Common myeloid progenitor, CD34-positive (primary cell): ENCODE results near the gene TXNRD2.

Source experiments
- CTCF ChIA-PET: fragments of 350-600 bp; sonication (Branson Sonifier 250); formaldehyde crosslinking; loops from one replicate; lab custom pipeline; 2021; ENCODE audit warnings: antibody characterized with exemption; lab: Charles Lee
- POLR2A ChIA-PET: fragments of 350-600 bp; sonication (Branson Sonifier 250); formaldehyde crosslinking; loops from one replicate; lab custom pipeline; 2021; ENCODE audit warnings: antibody characterized with exemption; lab: Charles Lee
- DNase-seq, 3 donors: peaks; one replicate each; pipeline versions ENCODE4 v3.0.0 to v3.0.0-alpha.2; 2013
- H3K27ac ChIP-seq, 2 experiments: 1 replicate in 1 of 2; 2 replicates in 1 of 2; pipeline ENCODE4 v1.7.0; 2013; ENCODE audit warnings: inconsistent platforms in 2 of 2, low read length in 2 of 2, mild to moderate bottlenecking in 2 of 2, low read depth in 1 of 2, moderate library complexity in 1 of 2; ENCODE audit not compliant: severe bottlenecking in 2 of 2, insufficient read depth in 1 of 2, poor library complexity in 1 of 2
- H3K27me3 ChIP-seq, 5 experiments: replicated peaks in 2 of 5; 1 replicate in 3 of 5; 2 replicates in 2 of 5; pipeline versions ENCODE4 v1.6.1 to v1.7.0; 2013; ENCODE audit warnings: low read length in 4 of 5, mild to moderate bottlenecking in 2 of 5, moderate library complexity in 2 of 5, inconsistent platforms in 1 of 5; ENCODE audit not compliant: insufficient read depth in 5 of 5, control insufficient read depth in 4 of 5
- H3K36me3 ChIP-seq, 4 experiments: 1 replicate in 2 of 4; 2 replicates in 2 of 4; pipeline versions ENCODE4 v1.6.1 to v1.7.0; 2013; ENCODE audit warnings: low read length in 3 of 4, control low read depth in 1 of 4, mild to moderate bottlenecking in 1 of 4; ENCODE audit not compliant: control insufficient read depth in 4 of 4, insufficient read depth in 4 of 4
- H3K4me1 ChIP-seq, 4 experiments: 1 replicate in 3 of 4; 2 replicates in 1 of 4; pipeline versions ENCODE4 v1.6.1 to v1.7.1; 2013; ENCODE audit warnings: low read length in 3 of 4, mild to moderate bottlenecking in 3 of 4, control low read depth in 1 of 4, inconsistent platforms in 1 of 4, moderate library complexity in 1 of 4; ENCODE audit not compliant: control insufficient read depth in 4 of 4, insufficient read depth in 4 of 4; ENCODE audit errors: control extremely low read depth in 1 of 4
- H3K4me3 ChIP-seq, 7 experiments: 1 replicate in 4 of 7; 2 replicates in 3 of 7; pipeline versions ENCODE4 v1.5.1 to v1.7.0; 2013; ENCODE audit warnings: mild to moderate bottlenecking in 7 of 7, low read length in 6 of 7, moderate library complexity in 6 of 7, inconsistent platforms in 2 of 7, low read depth in 2 of 7, control low read depth in 1 of 7; ENCODE audit not compliant: insufficient read depth in 4 of 7, control insufficient read depth in 1 of 7; ENCODE audit errors: extremely low read depth in 1 of 7
- H3K9me3 ChIP-seq, 5 experiments: 1 replicate in 4 of 5; 2 replicates in 1 of 5; pipeline versions ENCODE4 v1.6.1 to v1.7.1; 2013; ENCODE audit warnings: low read length in 4 of 5, mild to moderate bottlenecking in 2 of 5, inconsistent platforms in 1 of 5, low read depth in 1 of 5, moderate library complexity in 1 of 5; ENCODE audit not compliant: control insufficient read depth in 4 of 5, insufficient read depth in 2 of 5; ENCODE audit errors: control extremely low read depth in 1 of 5
- WGBS: methylation state at CpG from one replicate; pipeline ENCODE4 v1.1.5; 2013; ENCODE audit not compliant: insufficient coverage; 5-methylcytosine and 5-hydroxymethylcytosine counted together

Gene TXNRD2

GRCh38 chr22:19841641-19842392 is 99.8 kb downstream of the TXNRD2 start:
- H3K27me3 ChIP-seq: no peaks in the 10 kb centered on the region
- H3K4me1 ChIP-seq: peaks cover 0 to 23% (median 21%) of the 10 kb centered on the region in 4 experiments
- peaks cover 0 to 1% (median under 1%) of the 10 kb centered on the region in 4 experiments for H3K36me3 ChIP-seq
- no peaks in the 10 kb centered on the region for H3K9me3 ChIP-seq
- no peak overlapping the region for H3K27ac ChIP-seq
- WGBS: 91% methylated on average over 8 of the region's 8 CpGs
- DNase-seq: no peak
- POLR2A ChIA-PET: interaction anchor here (0.6 kb wide), 1 partner anchor 50 kb away, joined by 3 read pairs; no protein-coding TSS in a partner anchor
- no peak overlapping the region for H3K4me3 ChIP-seq
- CTCF ChIA-PET: interaction anchor here (1.5 to 2.0 kb wide), 2 partner anchors 9 to 69 kb away, joined by 4 read pairs; no protein-coding TSS in a partner anchor

- ChIA-PET CTCF (interaction anchor here (1.5 to 2.0 kb wide), 2 partner anchors 8 to 69 kb away, joined by 4 read pairs; no protein-coding TSS in a partner anchor), POLR2A (no interaction called here)
- WGBS: 100% methylated on average over 4 of the region's 6 CpGs
- Histone ChIP-seq H3K4me1 (peaks cover 0 to 23% (median 21%) of the 10 kb centered on the region in 4 experiments), H3K27me3 (no peaks in the 10 kb centered on the region), H3K27ac (no peak overlapping the region), H3K9me3 (no peaks in the 10 kb centered on the region), H3K36me3 (no peaks in the 10 kb centered on the region), H3K4me3 (no peak overlapping the region)
- DNase-seq: no peak
Measured at GRCh38 chr22:19840955-19841640, 100.5 kb downstream of the TXNRD2 start.

GRCh38 chr22:19840059-19840458 is 101.6 kb downstream of the TXNRD2 start:
- CTCF ChIA-PET: interaction anchor here (1.1 kb wide), 1 partner anchor 84 kb away, joined by 3 read pairs; no protein-coding TSS in a partner anchor
- Histone ChIP-seq H3K4me1 (peaks cover 0 to 19% (median 17%) of the 10 kb centered on the region in 4 experiments), H3K27me3 (no peaks in the 10 kb centered on the region), H3K9me3 (no peaks in the 10 kb centered on the region), H3K27ac (no peak overlapping the region), H3K4me3 (no peak overlapping the region), H3K36me3 (no peaks in the 10 kb centered on the region)
- POLR2A ChIA-PET: no interaction called here
- DNase-seq: no peak
- WGBS: 100% methylated on average over 3 of the region's 4 CpGs

GRCh38 chr22:19837915-19838314 is 103.7 kb downstream of the TXNRD2 start:
- Histone ChIP-seq H3K27ac (no peak overlapping the region), H3K27me3 (no peaks in the 10 kb centered on the region), H3K4me3 (no peak overlapping the region), H3K4me1 (no peaks in the 10 kb centered on the region), H3K36me3 (no peaks in the 10 kb centered on the region), H3K9me3 (no peaks in the 10 kb centered on the region)
- ChIA-PET CTCF (interaction anchor here (1.0 kb wide), 1 partner anchor 24 kb away, joined by 3 read pairs; no protein-coding TSS in a partner anchor), POLR2A (no interaction called here)
- 93% methylated on average over 5 of the region's 6 CpGs for WGBS
- no peak for DNase-seq

DNA sequence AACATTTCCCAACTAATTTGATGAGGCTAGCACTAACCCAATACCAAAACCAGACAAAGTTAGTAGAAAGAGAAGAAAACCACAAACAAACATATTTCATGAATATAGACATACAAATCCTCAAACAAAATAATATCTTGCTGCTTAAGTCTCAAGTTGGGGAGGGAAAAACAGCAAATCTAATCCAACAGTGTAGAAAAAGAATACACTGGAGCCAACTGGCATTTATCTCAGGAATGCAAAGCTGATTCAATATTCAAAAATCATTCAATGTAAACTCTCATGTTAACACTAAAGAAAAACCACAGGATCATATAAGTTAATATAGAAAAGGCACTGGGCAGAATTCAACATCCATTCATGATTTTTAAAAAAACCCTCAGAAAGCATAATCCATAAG is 105.1 kb downstream of the TXNRD2 start:
- ChIA-PET CTCF (interaction anchor here (1.2 kb wide), 1 partner anchor 80 kb away, joined by 3 read pairs; no protein-coding TSS in a partner anchor), POLR2A (no interaction called here)
- Histone ChIP-seq H3K4me3 (no peak overlapping the region), H3K27me3 (no peaks in the 10 kb centered on the region), H3K4me1 (peaks cover 0 to 4% (median 0%) of the 10 kb centered on the region in 4 experiments), H3K9me3 (no peaks in the 10 kb centered on the region), H3K27ac (no peak overlapping the region), H3K36me3 (no peaks in the 10 kb centered on the region)
- no peak for DNase-seq

DNA sequence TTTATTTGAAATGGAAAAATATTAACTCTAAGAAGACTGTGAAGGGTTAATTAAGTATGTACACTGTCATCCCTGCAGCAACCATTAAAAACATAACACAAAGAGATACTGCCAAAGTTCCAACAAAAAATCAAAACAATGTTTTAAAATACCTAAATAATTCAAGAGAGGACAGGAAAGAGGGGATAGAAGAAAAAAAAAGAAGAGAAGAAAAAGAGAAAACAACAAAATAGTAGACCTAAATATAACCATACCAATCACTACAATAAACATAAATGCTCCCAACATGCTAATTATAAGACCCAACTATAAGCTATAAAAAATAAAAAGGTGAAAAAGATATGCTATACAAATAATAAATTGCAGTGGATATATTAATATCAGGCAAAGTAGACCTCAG is 107.0 kb downstream of the TXNRD2 start:
- Histone ChIP-seq H3K4me1 (peaks cover 0 to 4% (median 0%) of the 10 kb centered on the region in 4 experiments), H3K4me3 (no peak overlapping the region), H3K27me3 (no peaks in the 10 kb centered on the region), H3K27ac (no peak overlapping the region), H3K9me3 (no peaks in the 10 kb centered on the region), H3K36me3 (no peaks in the 10 kb centered on the region)
- DNase-seq: no peak
- ChIA-PET POLR2A (interaction anchor here (0.6 kb wide), 1 partner anchor 80 kb away, joined by 6 read pairs; no protein-coding TSS in a partner anchor), CTCF (interaction anchor here (1.0 kb wide), 1 partner anchor 10 kb away, joined by 3 read pairs; no protein-coding TSS in a partner anchor)
